Measurements from ENCODE around the gene ST3GAL5.

- TF ChIP-seq POLR2A (IDR thresholded peaks at IDR 0.05; ENCODE audit: low read depth, low read length), result no peak
- TF ChIP-seq TAF1 (IDR thresholded peaks at IDR 0.05; ENCODE audit: low read depth, low read length), result no peak
- TF ChIP-seq POLR2AphosphoS5 (IDR thresholded peaks at IDR 0.05; ENCODE audit: low read depth, low read length), result no peak
- no peak for TF ChIP-seq SPI1 (IDR thresholded peaks at IDR 0.05; ENCODE audit: low read depth, low read length)
Observed at GRCh38 chr2:85795331-85796045, 93.3 kb downstream of the ST3GAL5 start.
